22Rv1 (cell line): Measurements from ENCODE around the gene AP2A2.

ENCODE experiments used
- CTCF ChIP-seq: fragments of 450-650 bp; IDR thresholded peaks from 2 replicates; pipeline ENCODE4 v1.5.1; 2017; ENCODE audit warnings: mild to moderate bottlenecking
- ZFX ChIP-seq: fragments of 450-650 bp; IDR thresholded peaks from 2 replicates; pipeline ENCODE4 v1.6.1; 2017; ENCODE audit warnings: antibody characterized with exemption, borderline replicate concordance

- TF ChIP-seq CTCF (no peak), ZFX (no peak)
Measured at GRCh38 chr11:970319-970871, 44.7 kb downstream of the AP2A2 start.
